Activated effector memory CD4-positive, alpha-beta T cell treated with Interleukin-2 at 50 U/mL for 16 hours (primary cell): Measurements from ENCODE around the gene WDFY3.

Source experiments
- DNase-seq: peaks from one replicate; pipeline ENCODE4 v3.0.0-alpha.2; 2020

The WDFY3 gene

GRCh38 chr4:84966382-84967242 lies at the start of gene WDFY3:
WDFY3 (minus strand) TSS chr4:84966690; CDS start chr4:84860591, 106,099 bp downstream.
- DNase-seq, result no peak

GRCh38 chr4:85005865-85006377 lies 39.4 kb upstream of the WDFY3 start:
- DNase-seq, result no peak

- no peak for DNase-seq
These were observed 33.9 kb upstream of the WDFY3 start for GRCh38 chr4:85000343-85000742.

GRCh38 chr4:84995386-84995785 lies 28.9 kb upstream of the WDFY3 start:
- DNase-seq, result no peak

- no peak for DNase-seq
These were observed 27.8 kb upstream of the WDFY3 start for GRCh38 chr4:84994280-84994679.

GRCh38 chr4:84985952-84986351 lies 19.5 kb upstream of the WDFY3 start:
- no peak for DNase-seq

- DNase-seq, result no peak
These were observed 10.9 kb upstream of the WDFY3 start for GRCh38 chr4:84977396-84977795.

GRCh38 chr4:84973856-84974255 lies 7.4 kb upstream of the WDFY3 start:
- DNase-seq, result no peak

- no peak for DNase-seq
These were observed 4.9 kb upstream of the WDFY3 start for GRCh38 chr4:84971319-84971932.

GRCh38 chr4:84968925-84969324 lies 2.4 kb upstream of the WDFY3 start:
- no peak for DNase-seq

GRCh38 chr4:84967243-84967690 lies 777 bp upstream of the WDFY3 start:
- no peak for DNase-seq

- no peak for DNase-seq
These were observed 723 bp downstream of the WDFY3 start for GRCh38 chr4:84965553-84966381.

GRCh38 chr4:84964995-84965552 lies 1.4 kb downstream of the WDFY3 start:
- DNase-seq, result no peak

- no peak for DNase-seq
These were observed 4.4 kb downstream of the WDFY3 start for GRCh38 chr4:84962102-84962501.

GRCh38 chr4:84958434-84958833 lies 8.1 kb downstream of the WDFY3 start:
- DNase-seq, result no peak

GRCh38 chr4:84957514-84958420 lies 8.7 kb downstream of the WDFY3 start:
- DNase-seq, result no peak

- DNase-seq, result no peak
These were observed 10.5 kb downstream of the WDFY3 start for GRCh38 chr4:84956014-84956413.

GRCh38 chr4:84954982-84955567 lies 11.4 kb downstream of the WDFY3 start:
- DNase-seq, result no peak

- no peak for DNase-seq
These were observed 13.7 kb downstream of the WDFY3 start for GRCh38 chr4:84952776-84953175.

GRCh38 chr4:84952004-84952403 lies 14.5 kb downstream of the WDFY3 start:
- DNase-seq, result no peak

- no peak for DNase-seq
These were observed 18.4 kb downstream of the WDFY3 start for GRCh38 chr4:84948056-84948455.
